Keratinocyte (primary cell): ENCODE results near the gene RPS6KA5. TPM values are rescaled to one million over a fixed set of nuclear protein-coding genes. Genes with fewer than 3 reads are reported as not detected.

ENCODE experiments used
- DNase-seq: peaks from one replicate; pipeline ENCODE4 v3.0.0-alpha.2; 2011; ENCODE audit warnings: low read depth, missing footprints, low spot score
- FAIRE-seq: peaks from 2 replicates; lab custom pipeline; 2011; peaks lifted over from hg19 to GRCh38; lab: Jason Lieb, UNC
- H2AFZ ChIP-seq: 2 replicates; pipeline ENCODE4 v1.6.0; 2012; ENCODE audit warnings: low read length, control low read depth, inconsistent platforms; ENCODE audit not compliant: control insufficient read depth
- H3K27ac ChIP-seq: 2 replicates; pipeline ENCODE4 v1.5.1; 2011; ENCODE audit warnings: low read length; ENCODE audit not compliant: control insufficient read depth, insufficient read depth
- H3K27me3 ChIP-seq: 3 replicates; pipeline ENCODE4 v1.6.0; 2011; ENCODE audit warnings: low read length; ENCODE audit not compliant: control insufficient read depth, insufficient read depth; ENCODE audit errors: extremely low read depth
- H3K36me3 ChIP-seq, 2 experiments: 2 replicates in 1 of 2; 3 replicates in 1 of 2; pipeline ENCODE4 v1.5.1; 2011; ENCODE audit warnings: low read length in 2 of 2, mild to moderate bottlenecking in 1 of 2; ENCODE audit not compliant: control insufficient read depth in 2 of 2, insufficient read depth in 2 of 2; ENCODE audit errors: extremely low read depth in 1 of 2
- H3K4me1 ChIP-seq: 3 replicates; pipeline ENCODE4 v1.5.1; 2011; ENCODE audit warnings: low read length; ENCODE audit not compliant: control insufficient read depth, insufficient read depth; ENCODE audit errors: extremely low read depth
- H3K4me2 ChIP-seq: 3 replicates; pipeline ENCODE4 v1.6.0; 2011; ENCODE audit warnings: low read depth, low read length; ENCODE audit not compliant: control insufficient read depth, insufficient read depth; ENCODE audit errors: extremely low read depth
- H3K4me3 ChIP-seq, 3 experiments: fragments of 200-600 bp in 1 of 3; sonication (generic) in 1 of 3; 2 replicates in 2 of 3; 3 replicates in 1 of 3; pipeline ENCODE4 v1.5.1; 2011 to 2016; ENCODE audit warnings: low read length in 3 of 3, mild to moderate bottlenecking in 3 of 3, control low read depth in 2 of 3, inconsistent platforms in 1 of 3, low read depth in 1 of 3, mixed read lengths in 1 of 3, mixed run types in 1 of 3, moderate library complexity in 1 of 3; ENCODE audit not compliant: control insufficient read depth in 2 of 3, insufficient read depth in 2 of 3; ENCODE audit errors: extremely low read depth in 1 of 3
- H3K79me2 ChIP-seq: 2 replicates; pipeline ENCODE4 v1.6.0; 2012; ENCODE audit warnings: low read length; ENCODE audit not compliant: control insufficient read depth, insufficient read depth
- H3K9ac ChIP-seq: 3 replicates; pipeline ENCODE4 v1.6.0; 2011; ENCODE audit warnings: low read length; ENCODE audit not compliant: control insufficient read depth, insufficient read depth; ENCODE audit errors: extremely low read depth
- H3K9me1 ChIP-seq: 3 replicates; pipeline ENCODE4 v1.6.0; 2011; ENCODE audit warnings: low read length; ENCODE audit not compliant: control insufficient read depth, insufficient read depth; ENCODE audit errors: extremely low read depth
- H3K9me3 ChIP-seq: 2 replicates; pipeline ENCODE4 v1.5.1; 2012; ENCODE audit warnings: low read depth, low read length; ENCODE audit not compliant: control insufficient read depth
- H4K20me1 ChIP-seq: 3 replicates; pipeline ENCODE4 v1.6.0; 2011; ENCODE audit warnings: low read length; ENCODE audit not compliant: control insufficient read depth, insufficient read depth; ENCODE audit errors: extremely low read depth
- CTCF ChIP-seq, 3 experiments: IDR thresholded peaks in 1 of 3; conservative IDR thresholded peaks in 1 of 3; optimal IDR thresholded peaks in 1 of 3; 2 replicates in 2 of 3; 3 replicates in 1 of 3; pipeline versions ENCODE3 to v1.5.1; 2011; ENCODE audit warnings: low read length in 3 of 3, mild to moderate bottlenecking in 3 of 3, moderate library complexity in 2 of 3, control low read depth in 1 of 3, inconsistent platforms in 1 of 3; ENCODE audit not compliant: insufficient read depth in 2 of 3; ENCODE audit errors: extremely low read depth in 1 of 3
- EZH2 ChIP-seq: IDR thresholded peaks from one replicate; pipeline ENCODE4 v1.6.1; 2012; ENCODE audit warnings: inconsistent platforms, mild to moderate bottlenecking, low read length, moderate library complexity
- dilution Hi-C: fragments of 300-500 bp; cut with MboI; formaldehyde crosslinking; loops from one replicate; pipeline ENCODE4 v1.7.0; 2020; ENCODE audit warnings: low sequenced_read_pairs; ENCODE audit not compliant: extremely low pct_ligation_motif_present
- polyA plus RNA-seq, 5 experiments: library from polyadenylated mRNA; depleted of rRNA in 3 of 5; stranded (reverse) in 3 of 5; stranded (forward) in 1 of 5; unstranded in 1 of 5; fragments of >200 nt; gene quantifications; 1 replicate in 1 of 5; 2 replicates in 3 of 5; 3 replicates in 1 of 5; pipeline versions ENCODE4 v1.2.1 to v1.2.3, GENCODE V29; 2011 to 2012; ENCODE audit warnings: missing spikeins in 2 of 5, low read depth in 1 of 5, low replicate concordance in 1 of 5

RPS6KA5 gene
- polyA plus RNA-seq, 1 donor (not counting 4 experiments of a cell fraction or from before 2014, with no cell fraction given): 2.9 TPM

DNA sequence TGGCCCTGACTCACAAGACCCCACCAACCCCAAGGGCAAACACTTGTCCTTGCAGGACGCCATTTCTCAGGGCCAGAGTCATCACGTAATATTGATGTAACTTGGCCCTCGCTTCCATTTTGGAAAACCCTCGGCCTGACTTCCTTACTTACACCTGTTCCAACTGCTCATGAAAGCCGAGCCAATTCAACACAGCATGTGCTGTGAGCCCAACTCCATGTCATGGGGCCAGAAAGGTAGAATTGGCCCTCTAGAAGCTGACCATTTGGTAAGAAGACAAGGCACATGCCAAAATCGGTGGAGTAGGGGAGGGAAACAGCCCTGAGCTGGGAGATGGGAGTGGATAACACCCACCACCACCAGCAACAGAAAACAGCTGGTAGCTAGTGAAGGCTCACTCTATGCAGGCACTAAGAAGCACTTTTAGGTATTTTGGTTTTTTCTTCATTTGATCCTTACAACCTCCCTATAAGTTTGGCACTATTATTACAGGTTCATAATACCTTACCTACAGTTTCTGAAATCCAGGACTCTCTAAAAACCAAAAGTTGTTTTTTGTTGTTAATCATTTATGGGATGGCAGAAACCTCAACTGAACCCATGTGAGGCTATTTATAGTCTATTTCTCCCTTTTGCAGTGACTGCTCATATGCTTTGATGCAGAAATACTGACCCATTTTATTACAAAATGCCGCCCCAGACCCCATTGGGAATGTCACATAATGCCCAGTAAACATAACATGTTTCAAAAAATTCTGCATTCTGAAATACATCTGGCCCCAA, 250.7 kb downstream of the RPS6KA5 start:
- Histone ChIP-seq H3K27me3 (no peaks in the 10 kb centered on the region), H2AFZ (no peak overlapping the region), H3K4me1 (peaks cover 15% of the 10 kb centered on the region), H3K4me3 (no peak overlapping the region), H3K36me3 (no peaks in the 10 kb centered on the region), H3K79me2 (peaks cover 56% of the 10 kb centered on the region), H3K9me1 (peaks cover 2% of the 10 kb centered on the region), H4K20me1 (peaks cover 3% of the 10 kb centered on the region), H3K9me3 (no peaks in the 10 kb centered on the region), H3K9ac (no peak overlapping the region), H3K4me2 (no peak overlapping the region), H3K27ac (no peak overlapping the region)
- no peak for TF ChIP-seq CTCF (optimal IDR thresholded peaks at IDR 0.05 in 1 of 3, IDR thresholded peaks at IDR 0.05 in 1 of 3, conservative IDR thresholded peaks at IDR 0.05 in 1 of 3; ENCODE audit: extremely low read depth in 1 of 3, insufficient read depth in 2 of 3, low read length in 3 of 3)
- no peak for TF ChIP-seq EZH2
- no peak for DNase-seq
- no peak for FAIRE-seq
- dilution Hi-C loops: no loop called here

DNA sequence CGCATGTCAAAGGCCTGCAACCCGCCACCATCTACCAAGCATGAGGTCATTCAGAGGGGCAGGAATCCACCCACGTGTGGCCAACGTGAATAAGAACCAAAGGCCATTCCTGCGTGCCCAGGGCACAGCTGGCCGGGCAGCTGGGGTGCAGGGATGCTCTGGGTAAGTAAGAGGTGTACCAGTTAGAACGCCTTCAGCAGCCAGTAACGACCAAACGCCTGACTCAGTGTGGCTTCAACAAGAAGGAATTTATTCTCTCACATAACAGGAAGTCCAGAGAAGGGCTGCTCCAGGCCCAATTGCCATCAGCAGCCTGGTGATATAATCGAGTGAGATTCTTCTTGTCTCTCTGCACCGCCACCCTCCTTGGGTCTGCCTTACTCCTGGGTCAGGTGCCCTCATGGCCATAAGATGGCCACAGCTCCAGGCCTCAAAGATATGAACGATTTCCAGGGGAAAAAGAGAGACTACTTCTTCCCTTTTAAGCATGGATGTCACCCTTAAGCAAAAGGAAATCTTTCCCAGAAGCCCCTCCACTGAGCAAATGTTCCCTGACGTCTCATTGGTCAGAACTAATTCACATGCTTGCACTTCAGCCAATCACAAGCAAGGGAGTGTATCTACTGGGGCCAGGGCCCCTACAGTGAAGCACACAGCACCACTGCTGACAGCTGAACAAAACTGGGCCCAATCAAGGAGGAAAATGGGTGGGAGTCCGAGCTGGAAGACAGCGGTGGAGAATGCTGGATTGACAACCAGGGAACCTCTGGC, 251.5 kb downstream of the RPS6KA5 start:
- H3K9ac ChIP-seq: no peak overlapping the region
- H4K20me1 ChIP-seq: peaks cover 3% of the 10 kb centered on the region
- no peak overlapping the region for H3K4me2 ChIP-seq
- no peak for DNase-seq
- dilution Hi-C loops: no loop called here
- H3K4me3 ChIP-seq: no peak overlapping the region
- H3K79me2 ChIP-seq: peaks cover 52% of the 10 kb centered on the region
- no peak overlapping the region for H2AFZ ChIP-seq
- no peak for TF ChIP-seq EZH2
- TF ChIP-seq CTCF (optimal IDR thresholded peaks at IDR 0.05 in 1 of 3, IDR thresholded peaks at IDR 0.05 in 1 of 3, conservative IDR thresholded peaks at IDR 0.05 in 1 of 3; ENCODE audit: extremely low read depth in 1 of 3, insufficient read depth in 2 of 3, low read length in 3 of 3): no peak
- H3K36me3 ChIP-seq: no peaks in the 10 kb centered on the region
- peaks cover 15% of the 10 kb centered on the region for H3K4me1 ChIP-seq
- H3K27ac ChIP-seq: no peak overlapping the region
- no peaks in the 10 kb centered on the region for H3K27me3 ChIP-seq
- FAIRE-seq: no peak
- no peaks in the 10 kb centered on the region for H3K9me3 ChIP-seq
- H3K9me1 ChIP-seq: peaks cover 2% of the 10 kb centered on the region
